Transverse colon (tissue), 4 donors: ENCODE data around the gene CHRD. TPM values are rescaled to one million over a fixed set of nuclear protein-coding genes. Genes with fewer than 3 reads are reported as not detected.
A peak's percentile ranks its signal among the peaks of the same experiment; 100 is the strongest.

Experiments
- DNase-seq: peaks from one replicate; pipeline ENCODE4 v3.0.0-alpha.2; 2019
- H3K27ac ChIP-seq, 4 donors: fragments of 200-600 bp; sonication (generic); 2 replicates each; pipeline ENCODE4 v1.5.1; 2016 to 2018; ENCODE audit warnings: inconsistent platforms in 4 of 4
- H3K27me3 ChIP-seq: fragments of 200-600 bp; sonication (generic); 2 replicates; pipeline ENCODE4 v1.5.1; 2017; ENCODE audit warnings: inconsistent platforms
- H3K36me3 ChIP-seq, 4 donors: fragments of 200-600 bp; sonication (generic); 2 replicates each; pipeline ENCODE4 v1.5.1; 2017 to 2019; ENCODE audit warnings: inconsistent platforms in 4 of 4
- H3K4me1 ChIP-seq, 4 donors: fragments of 200-600 bp; sonication (generic); 2 replicates each; pipeline ENCODE4 v1.5.1; 2017 to 2020; ENCODE audit warnings: inconsistent platforms in 4 of 4
- H3K4me3 ChIP-seq, 4 donors: fragments of 200-600 bp; sonication (generic); 1 replicate in 1 of 4; 2 replicates in 3 of 4; pipeline versions ENCODE4 v1.5.1 to v1.6.1; 2017 to 2019; ENCODE audit warnings: inconsistent platforms in 4 of 4
- H3K9me3 ChIP-seq, 2 donors: fragments of 200-600 bp; sonication (generic); 2 replicates each; pipeline ENCODE4 v1.5.1; 2017 to 2019; ENCODE audit warnings: inconsistent platforms in 2 of 2
- CTCF ChIP-seq, 5 experiments: fragments of 200-600 bp in 3 of 5; fragments of 450-650 bp in 2 of 5; sonication (generic) in 3 of 5; IDR thresholded peaks; 1 replicate in 2 of 5; 2 replicates in 3 of 5; pipeline ENCODE4 v1.5.1; 2016 to 2017; ENCODE audit warnings: antibody characterized with exemption in 5 of 5, inconsistent platforms in 3 of 5, mild to moderate bottlenecking in 2 of 5, moderate library complexity in 1 of 5
- EP300 ChIP-seq: sonication (generic); formaldehyde crosslinking; IDR thresholded peaks from one replicate; pipeline ENCODE4 v1.6.1; 2017; ENCODE audit warnings: antibody characterized with exemption, low read depth
- POLR2A ChIP-seq: fragments of 450-650 bp; IDR thresholded peaks from one replicate; pipeline ENCODE4 v1.6.1; 2016; ENCODE audit warnings: antibody characterized with exemption, mild to moderate bottlenecking, moderate library complexity
- POLR2AphosphoS5 ChIP-seq, 3 donors: sonication (generic); formaldehyde crosslinking; IDR thresholded peaks; one replicate each; pipeline ENCODE4 v1.6.1; 2016; ENCODE audit warnings: antibody characterized with exemption in 3 of 3
- WGBS, 2 donors: methylation state at CpG; one replicate each; pipeline ENCODE4 v1.1.5; 2018; ENCODE audit warnings: low coverage in 1 of 2; 5-methylcytosine and 5-hydroxymethylcytosine counted together
- in situ Hi-C, 4 donors: fragments of 200-750 bp; cut with MboI; loops; one replicate each; pipeline versions ENCODE4 v1.15.0 to v1.15.1; 2017; ENCODE audit warnings: low sequenced_read_pairs in 3 of 4, low pct_ligation_motif_present in 1 of 4, low pct_unique_long_range_greater_than_20kb in 1 of 4
- intact Hi-C: fragments of 100-400 bp; cut with DNase I; formaldehyde crosslinking; loops from one replicate; pipeline ENCODE4 v1.15.1; 2023; ENCODE audit warnings: low total_unique reads
- total RNA-seq, 4 donors: library from RNA; depleted of rRNA; stranded (reverse); fragments of >200 nt; gene quantifications; one replicate each; pipeline ENCODE4 v1.1.0, GENCODE V29; 2016

Gene CHRD
- total RNA-seq, 4 donors from 2014 or later, result 1.9 to 7.0 (median 4.5) TPM

GRCh38 chr3:184354121-184354728 is 25.6 kb upstream of the CHRD start:
- TF ChIP-seq CTCF (IDR thresholded peaks at IDR 0.05) (peak; percentile 65 to 78 (median 75)), POLR2A (no peak), POLR2AphosphoS5 (IDR thresholded peaks at IDR 0.05) (no peak), EP300 (no peak)
- H3K36me3 ChIP-seq, result peaks cover 0 to 7% (median 0%) of the 10 kb centered on the region in 4 donors
- H3K27me3 ChIP-seq, result no peaks in the 10 kb centered on the region
- in situ Hi-C loops (loop anchor here in 1 of 4 donors (25.0 kb wide), 1 partner anchor 433 kb away; no protein-coding TSS in a partner anchor), intact Hi-C loops (loop anchor here (10.0 kb wide), 1 partner anchor 49 kb away; no protein-coding TSS in a partner anchor)
- no peak overlapping the region for H3K27ac ChIP-seq
- DNase-seq, result peak; percentile 66
- H3K4me3 ChIP-seq, result no peak overlapping the region
- WGBS, 2 donors, result 52% methylated on average over 18 of the region's 18 CpGs; no CpG with 5 or more reads in 1 of the 2 donors
- H3K4me1 ChIP-seq, result peaks cover 6 to 33% (median 18%) of the 10 kb centered on the region in 4 donors
- H3K9me3 ChIP-seq, result no peaks in the 10 kb centered on the region

GRCh38 chr3:184354754-184355153 is 25.1 kb upstream of the CHRD start:
- intact Hi-C loops, result loop anchor here (10.0 kb wide), 1 partner anchor 50 kb away; no protein-coding TSS in a partner anchor
- DNase-seq, result no peak
- peaks cover 0 to 7% (median 0%) of the 10 kb centered on the region in 4 donors for H3K36me3 ChIP-seq
- no peaks in the 10 kb centered on the region for H3K9me3 ChIP-seq
- H3K27ac ChIP-seq, result no peak overlapping the region
- TF ChIP-seq POLR2A, result no peak
- no peak for TF ChIP-seq POLR2AphosphoS5 (IDR thresholded peaks at IDR 0.05)
- TF ChIP-seq CTCF (IDR thresholded peaks at IDR 0.05), result no peak
- no peak for TF ChIP-seq EP300
- WGBS, 2 donors, result 20 to 81% methylated on average over 1 to 8 of the region's 8 CpGs
- in situ Hi-C loops, result loop anchor here in 1 of 4 donors (25.0 kb wide), 1 partner anchor 433 kb away; no protein-coding TSS in a partner anchor
- no peak overlapping the region for H3K4me3 ChIP-seq
- H3K4me1 ChIP-seq, result peaks cover 6 to 37% (median 18%) of the 10 kb centered on the region in 4 donors
- no peaks in the 10 kb centered on the region for H3K27me3 ChIP-seq

- WGBS, 2 donors, result 84 to 88% methylated on average over 4 to 18 of the region's 18 CpGs
- peaks cover 0 to 7% (median 0%) of the 10 kb centered on the region in 4 donors for H3K36me3 ChIP-seq
- intact Hi-C loops (loop anchor here (10.0 kb wide), 1 partner anchor 51 kb away; no protein-coding TSS in a partner anchor), in situ Hi-C loops (loop anchor here in 1 of 4 donors (25.0 kb wide), 1 partner anchor 432 kb away; no protein-coding TSS in a partner anchor)
- H3K27ac ChIP-seq, result no peak overlapping the region
- peaks cover 7 to 44% (median 22%) of the 10 kb centered on the region in 4 donors for H3K4me1 ChIP-seq
- DNase-seq, result no peak
- no peak overlapping the region for H3K4me3 ChIP-seq
- no peaks in the 10 kb centered on the region for H3K9me3 ChIP-seq
- TF ChIP-seq POLR2A (no peak), CTCF (IDR thresholded peaks at IDR 0.05) (no peak), POLR2AphosphoS5 (IDR thresholded peaks at IDR 0.05) (no peak), EP300 (no peak)
- no peaks in the 10 kb centered on the region for H3K27me3 ChIP-seq
Observed at GRCh38 chr3:184355261-184356040, 24.4 kb upstream of the CHRD start.
